GM18505 (cell line): ENCODE measurements around the gene PXDC1.
"Not testable (repeated sequence)": the region's sequence is repeated elsewhere in the genome, so short reads cannot be mapped to it uniquely, and the experiment has no call there.

Source experiments
- ATAC-seq: cut with Tn5 transposase; IDR thresholded peaks from one replicate; pipeline ENCODE4 v1.9.1; 2021; ENCODE audit not compliant: unreplicated experiment
- POLR2A ChIP-seq: IDR thresholded peaks from 4 replicates; pipeline ENCODE4 v1.6.1; 2011; ENCODE audit warnings: borderline replicate concordance; ENCODE audit not compliant: insufficient read depth, insufficient read length; ENCODE audit errors: extremely low read depth

PXDC1 gene

GRCh38 chr6:3761989-3762270 lies 10.4 kb upstream of the PXDC1 start:
- ATAC-seq: no peak
- no peak for TF ChIP-seq POLR2A

DNA sequence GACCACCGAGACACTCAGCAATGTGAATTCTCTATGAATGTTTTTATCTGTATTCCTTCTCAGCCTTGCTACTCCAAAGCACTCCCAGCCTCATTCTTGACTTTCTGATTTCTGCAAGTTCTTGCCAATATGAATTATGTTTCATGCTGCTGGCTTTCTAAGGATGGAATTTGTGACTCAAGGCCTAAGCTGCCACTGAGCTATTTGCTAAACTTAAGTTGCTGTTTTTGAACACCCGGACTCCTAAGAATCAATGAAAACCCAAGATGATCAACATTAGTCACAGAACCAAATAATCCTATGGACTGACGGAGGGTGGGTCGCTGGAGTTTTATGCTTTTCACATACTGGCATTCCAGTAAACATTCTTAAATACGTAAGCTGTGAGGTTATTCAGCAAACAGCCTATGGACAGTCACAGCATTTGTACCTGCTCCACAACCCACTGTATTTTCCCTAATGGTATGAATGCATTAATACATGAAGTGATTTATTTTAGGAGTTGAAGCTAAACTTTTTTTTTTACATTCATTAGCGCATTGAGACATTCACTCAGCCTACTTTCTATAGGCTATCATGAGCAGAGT lies 8.2 kb upstream of the PXDC1 start:
- TF ChIP-seq POLR2A: no peak
- no peak for ATAC-seq

DNA sequence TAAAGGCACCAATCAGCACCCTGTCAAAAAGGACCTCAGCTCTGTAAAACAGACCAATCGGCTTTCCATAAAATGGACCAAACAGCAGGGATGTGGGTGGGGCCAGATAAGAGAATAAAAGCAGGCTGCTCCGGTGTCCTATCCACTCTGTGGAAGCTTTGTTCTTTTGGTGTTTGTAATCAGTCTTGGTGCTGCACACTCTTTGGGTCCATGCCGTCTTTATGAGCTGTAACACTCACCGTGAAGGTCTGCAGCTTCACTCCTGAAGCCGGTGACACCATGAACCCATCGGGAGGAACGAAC lies 7.3 kb upstream of the PXDC1 start:
- TF ChIP-seq POLR2A: no peak
- ATAC-seq: no peak

- ATAC-seq: not testable (repeated sequence)
Measured at GRCh38 chr6:3757998-3758841, 6.7 kb upstream of the PXDC1 start.

DNA sequence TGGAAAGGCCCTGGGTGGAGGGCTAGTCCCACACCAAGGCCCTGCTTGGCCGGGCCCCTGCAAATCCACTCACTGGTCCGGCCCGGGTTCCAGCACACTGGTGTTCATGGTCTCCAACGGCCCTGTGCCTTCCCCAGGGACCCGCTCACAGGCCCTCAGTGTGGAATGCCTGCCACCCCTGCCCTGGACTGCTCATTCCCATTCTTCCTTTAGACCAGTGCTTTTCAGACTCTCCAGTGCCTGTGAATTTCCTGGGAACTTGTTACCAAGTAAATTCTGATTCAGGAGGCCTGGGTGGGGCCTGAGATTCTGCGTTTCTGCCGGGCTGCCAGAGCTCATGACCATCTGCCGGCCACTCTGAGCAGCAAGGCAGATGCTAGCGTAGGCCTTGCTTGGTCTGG lies 5.7 kb upstream of the PXDC1 start:
- ATAC-seq: no peak
- no peak for TF ChIP-seq POLR2A

DNA sequence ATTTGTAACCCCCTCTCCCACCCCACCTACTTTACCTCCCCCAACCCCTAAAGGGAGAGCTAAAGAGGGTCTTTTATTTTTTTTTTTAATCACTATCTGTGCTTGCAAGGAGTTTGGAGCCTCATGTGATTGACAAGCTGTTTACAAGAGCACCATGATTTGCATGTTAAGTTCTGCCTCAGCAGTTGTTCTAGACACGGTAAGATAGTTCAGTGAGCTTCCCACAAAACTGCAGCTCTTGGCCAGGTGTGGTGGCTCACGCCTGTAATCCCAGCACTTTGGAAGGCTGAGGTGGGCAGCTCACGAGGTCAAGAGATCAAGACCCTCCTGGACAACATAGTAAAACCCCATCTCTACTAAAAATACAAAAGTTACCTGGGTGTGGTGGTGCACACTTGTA lies 5.0 kb upstream of the PXDC1 start:
- ATAC-seq: no peak
- no peak for TF ChIP-seq POLR2A

DNA sequence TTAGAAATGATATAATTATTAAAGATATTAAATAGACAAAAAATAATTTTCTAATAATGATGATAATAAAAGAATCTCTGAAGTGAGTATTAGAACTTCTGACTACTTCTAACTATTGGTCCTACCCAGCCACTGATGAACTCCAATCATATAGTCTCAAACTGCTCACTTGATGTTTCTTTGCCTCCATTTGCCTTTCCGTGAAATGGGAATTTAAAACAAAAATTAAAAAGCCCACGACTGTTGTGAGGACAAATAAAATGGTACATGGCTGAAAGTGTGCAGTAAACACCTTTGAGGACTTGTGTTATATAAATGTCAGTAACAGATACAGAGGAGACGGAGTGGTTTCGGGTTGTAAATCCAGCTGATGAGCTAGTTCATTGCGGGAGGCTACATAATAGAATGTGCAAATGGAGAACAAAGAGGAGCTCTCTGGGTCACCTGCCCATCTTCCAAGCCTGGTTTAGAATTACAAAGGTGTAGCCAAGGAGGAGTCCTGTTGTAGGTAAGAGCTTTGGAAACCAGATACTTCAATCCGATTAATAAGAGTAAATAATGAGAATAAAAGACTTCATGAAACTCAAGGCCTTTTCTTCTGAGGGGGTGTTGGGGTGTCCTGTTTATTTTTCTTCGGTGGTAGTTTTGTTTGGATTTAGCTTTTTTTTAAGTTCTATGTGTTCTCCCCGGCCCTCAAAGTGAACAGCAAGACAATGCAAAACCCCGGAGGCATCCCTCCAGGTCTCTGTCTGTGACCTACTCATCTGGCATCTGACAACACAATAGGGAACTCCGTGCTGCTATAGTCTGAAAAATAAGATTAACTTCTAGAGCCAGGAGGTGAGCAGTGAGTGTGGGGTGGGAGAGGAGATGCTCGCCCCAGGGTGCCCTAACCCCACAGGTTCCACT lies 4.4 kb upstream of the PXDC1 start:
- TF ChIP-seq POLR2A: no peak
- ATAC-seq: no peak

- ATAC-seq: no peak
- no peak for TF ChIP-seq POLR2A
Measured at GRCh38 chr6:3754776-3755175, 3.3 kb upstream of the PXDC1 start.

DNA sequence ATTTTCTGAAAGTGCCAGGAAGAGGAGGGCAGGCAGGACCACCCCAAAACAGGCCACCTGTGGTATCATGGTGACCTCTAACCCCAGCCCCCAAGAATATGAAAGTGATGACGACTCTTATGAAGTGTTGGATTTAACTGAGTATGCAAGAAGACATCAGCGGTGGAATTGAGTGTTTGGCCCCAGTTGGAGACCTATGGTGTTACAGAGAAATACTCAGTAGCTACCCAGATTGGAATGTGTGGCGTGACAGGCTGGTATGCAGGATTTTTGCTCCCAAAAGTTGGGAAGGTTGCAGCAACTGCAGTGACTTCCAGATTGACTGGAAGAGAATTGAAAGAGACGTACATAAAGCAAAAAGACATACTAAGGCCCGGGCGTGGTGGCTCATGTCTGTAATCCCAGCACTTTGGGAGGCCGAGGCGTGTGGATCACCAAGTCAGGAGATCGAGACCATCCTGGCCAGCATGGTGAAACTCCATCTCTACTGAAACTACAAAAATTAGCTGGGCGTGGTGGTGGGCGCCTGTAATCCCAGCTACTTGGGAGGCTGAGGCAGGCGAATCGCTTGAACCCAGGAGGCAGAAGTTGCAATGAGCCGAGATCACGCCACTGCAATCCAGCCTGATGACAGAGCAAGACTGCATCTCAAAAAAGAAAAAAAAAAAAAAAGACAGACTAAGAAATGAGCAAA lies 2.7 kb upstream of the PXDC1 start:
- not testable (repeated sequence) for ATAC-seq

DNA sequence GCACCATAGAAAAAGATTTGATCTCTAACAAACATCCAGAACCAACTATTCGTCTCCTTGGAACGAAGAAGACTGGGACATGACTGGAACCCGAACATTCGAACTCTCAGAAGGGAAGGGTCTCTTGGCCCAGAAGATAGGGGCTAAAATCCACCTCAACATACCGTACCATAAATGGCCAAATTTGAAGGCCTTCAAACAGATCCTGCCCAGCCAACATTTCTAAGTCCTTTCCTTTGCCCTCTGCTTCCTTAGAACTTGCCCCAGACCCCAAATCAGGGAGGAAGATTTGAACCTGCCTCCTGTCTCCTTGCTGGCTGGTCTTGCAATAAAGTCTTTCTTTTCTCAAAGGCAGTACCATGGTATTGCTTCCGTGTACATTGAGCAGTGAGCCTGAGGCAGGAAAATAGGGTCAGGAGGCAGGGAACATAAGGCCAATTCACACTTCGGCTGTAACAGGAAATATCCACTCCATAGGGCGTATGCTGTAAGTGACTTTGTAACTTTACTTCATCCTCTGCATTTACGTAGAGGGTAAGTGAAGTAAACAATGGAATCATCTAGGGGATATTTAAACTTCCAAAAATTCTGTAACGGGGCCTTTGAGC lies 1.8 kb upstream of the PXDC1 start:
- no peak for TF ChIP-seq POLR2A
- ATAC-seq: no peak

DNA sequence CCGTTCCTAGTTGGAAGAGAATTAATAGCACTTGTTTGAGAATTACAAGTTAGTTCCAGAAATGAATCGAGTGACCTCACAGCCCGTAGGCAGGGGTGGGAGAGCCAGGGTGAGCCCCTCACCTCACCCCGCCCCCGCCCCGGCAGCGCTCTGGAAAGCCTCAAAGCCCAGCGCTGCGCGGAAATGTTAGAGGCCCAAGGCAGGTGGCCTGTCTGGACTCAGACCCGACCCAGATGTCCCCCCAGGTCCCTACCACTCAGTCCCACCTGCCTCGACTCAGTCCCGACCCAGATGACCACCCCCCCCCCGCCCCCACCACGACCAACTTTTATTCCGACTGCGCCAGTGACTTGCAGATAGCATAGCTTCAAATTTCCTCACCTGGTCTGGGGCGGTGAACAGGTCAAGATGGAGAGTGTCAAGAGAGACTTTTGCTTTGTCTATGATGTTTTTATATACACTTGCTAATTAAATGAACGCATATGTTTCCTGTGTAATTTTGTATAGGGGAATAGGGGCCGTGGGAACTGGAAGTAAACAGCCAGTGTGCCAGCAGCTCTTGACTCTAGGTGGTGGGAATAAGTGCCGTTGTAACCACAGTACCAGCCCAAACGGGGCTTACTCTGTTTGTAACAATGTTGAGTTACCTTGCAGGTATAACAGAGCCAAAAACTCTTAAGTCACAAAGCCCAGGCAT lies 1.2 kb upstream of the PXDC1 start:
- TF ChIP-seq POLR2A: no peak
- ATAC-seq: no peak

- ATAC-seq: peak; percentile 70
- TF ChIP-seq POLR2A: no peak
Measured at GRCh38 chr6:3751730-3752530, 417 bp upstream of the PXDC1 start.
